GM21619 (cell line): ENCODE data around the gene NR4A1.

Experiments
- ATAC-seq: cut with Tn5 transposase; IDR thresholded peaks from one replicate; pipeline ENCODE4 v1.9.1; 2021; ENCODE audit not compliant: unreplicated experiment

Gene NR4A1

DNA sequence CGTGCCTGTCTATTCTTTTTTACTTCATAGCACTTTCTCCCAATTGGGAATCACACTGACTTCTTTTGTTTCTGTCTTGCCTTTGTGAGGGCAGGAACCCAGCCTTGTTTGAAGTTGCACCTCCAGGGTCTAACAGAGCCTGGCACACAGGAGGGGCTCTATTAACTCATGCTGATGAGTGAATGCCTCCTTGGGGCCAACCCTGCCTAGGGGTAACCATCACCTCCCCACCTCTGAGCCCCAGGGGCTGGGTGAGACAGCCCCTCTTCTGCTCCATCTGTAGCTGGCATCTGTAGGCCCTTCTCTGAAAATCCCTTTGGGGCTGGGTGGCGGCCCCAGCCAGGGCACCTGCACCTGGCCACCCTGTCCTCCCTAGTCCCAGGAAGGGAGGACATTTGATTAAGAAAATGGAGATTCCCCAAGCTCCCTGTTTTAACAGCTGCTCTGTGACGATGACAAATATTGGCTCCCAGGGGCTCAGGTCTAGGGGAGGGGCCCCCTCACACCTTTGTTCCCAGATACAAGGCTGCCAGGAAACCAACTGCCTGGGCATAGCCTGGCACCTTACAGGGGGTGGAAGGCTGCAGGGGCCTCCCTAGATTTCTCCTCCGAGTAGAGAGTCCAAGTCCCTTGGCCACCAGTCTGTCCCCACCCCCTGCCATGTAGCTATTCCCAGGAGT is 32.7 kb upstream of the NR4A1 start:
- no peak for ATAC-seq

DNA sequence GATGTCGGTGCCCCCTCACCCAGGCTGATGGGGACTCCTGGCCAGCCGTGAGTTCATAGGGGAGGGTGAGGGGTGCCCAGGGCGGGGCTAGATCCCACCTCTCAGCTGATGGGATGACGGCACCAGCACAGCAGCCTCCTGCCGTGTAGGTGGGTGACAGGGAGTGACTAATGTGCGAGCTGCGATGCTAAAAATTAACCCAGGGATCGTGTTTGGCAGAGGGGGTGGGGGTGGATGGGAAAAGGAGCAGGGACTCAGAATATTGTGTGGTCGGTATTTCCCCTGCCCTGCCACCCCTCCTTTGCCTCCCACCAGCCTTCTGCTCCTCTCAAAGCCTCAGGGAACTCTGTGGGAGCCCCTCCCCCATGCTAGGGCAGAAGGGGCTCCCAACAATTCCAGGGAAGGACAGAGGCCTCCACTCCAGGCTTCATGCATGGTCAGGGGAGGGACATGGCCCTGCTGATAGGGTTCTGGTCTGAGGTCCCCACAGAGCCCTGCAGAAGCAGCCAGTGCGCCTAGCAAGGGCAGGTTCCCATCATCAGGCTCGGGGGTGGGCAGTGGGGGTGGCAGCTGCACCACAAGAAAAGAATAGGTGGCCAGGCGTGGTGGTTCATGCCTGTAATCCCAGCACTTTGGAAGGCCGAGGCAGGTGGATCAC is 32.0 kb upstream of the NR4A1 start:
- ATAC-seq = no peak

DNA sequence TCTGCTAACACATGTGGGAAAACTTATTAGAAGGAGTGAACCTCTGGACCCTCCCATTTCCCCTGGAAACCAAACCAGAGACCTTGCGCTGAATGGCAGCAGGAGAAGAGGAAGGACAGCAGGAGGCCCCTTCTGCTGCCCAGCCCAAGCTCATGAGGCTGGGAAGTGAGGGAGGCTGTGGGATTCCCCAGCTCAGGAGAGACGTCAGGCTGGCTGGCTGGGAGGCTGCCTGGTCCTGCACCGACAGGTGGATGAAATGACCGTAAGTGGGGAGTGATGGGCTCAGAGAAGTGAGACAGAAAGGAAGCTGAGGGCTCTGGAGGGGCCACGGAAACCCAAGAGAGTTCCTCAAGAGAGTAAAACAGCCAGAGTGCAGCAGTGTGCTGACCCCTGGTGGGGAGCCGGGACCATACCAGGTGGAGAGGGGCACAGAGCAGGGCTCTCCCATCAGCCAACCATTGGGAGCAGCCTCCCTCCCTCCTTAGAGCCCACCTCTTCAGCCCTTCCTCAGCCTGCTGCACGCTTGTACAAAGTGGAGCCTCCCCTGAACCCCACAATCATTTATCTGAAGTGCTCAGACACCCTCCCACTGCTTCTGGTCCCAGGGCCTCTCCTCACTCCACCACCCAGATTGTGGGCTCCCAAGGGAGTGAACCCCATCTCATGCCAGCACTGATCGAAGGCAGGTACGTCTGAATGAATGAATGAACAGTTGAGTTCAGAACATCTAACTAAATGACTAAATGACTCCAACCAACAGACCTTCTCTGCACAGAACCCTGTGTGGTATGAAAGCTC is 30.5 kb upstream of the NR4A1 start:
- ATAC-seq = no peak

GRCh38 chr12:52022841-52023181 is 28.4 kb upstream of the NR4A1 start:
- peak; percentile 7 for ATAC-seq

DNA sequence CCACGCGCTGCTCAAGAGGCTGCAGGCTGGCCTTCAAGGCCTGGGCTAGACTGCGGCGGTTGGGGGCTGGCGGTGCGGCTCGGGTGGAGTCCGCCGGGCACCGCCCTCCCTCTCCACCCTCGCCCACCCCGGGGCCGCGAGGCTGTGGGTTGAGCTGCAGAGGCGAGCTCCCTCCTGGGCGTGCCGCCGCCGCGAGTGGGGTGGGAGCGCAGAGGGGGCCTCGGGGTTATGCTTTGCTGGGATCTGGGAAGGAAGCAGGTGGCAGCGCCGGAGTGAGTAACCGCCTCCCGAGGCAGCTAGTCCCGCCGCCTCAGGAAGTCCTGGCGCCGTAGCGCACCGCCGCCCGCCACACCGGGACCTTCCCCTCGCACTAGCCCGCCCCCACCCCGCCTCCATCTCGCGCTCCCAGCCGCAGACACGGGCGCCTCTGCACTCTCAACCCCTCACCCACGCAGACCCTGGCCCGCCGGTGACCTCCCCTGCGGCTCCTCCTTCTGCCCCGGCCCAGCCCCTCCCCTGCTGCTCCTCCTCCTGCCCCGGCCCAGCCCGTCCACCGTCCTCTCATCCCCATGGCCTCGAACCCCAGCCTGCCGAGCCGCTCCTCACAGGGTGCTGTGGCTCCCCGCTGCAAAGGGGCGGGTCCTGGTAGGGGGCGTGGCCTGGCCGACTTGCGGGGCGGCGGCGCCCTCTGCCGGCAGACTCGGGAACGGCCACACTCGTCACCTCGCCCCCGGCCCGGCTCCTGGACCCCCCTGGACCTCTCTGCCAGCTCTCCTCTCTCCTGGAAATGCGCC is 27.9 kb upstream of the NR4A1 start:
- ATAC-seq = peak; percentile 39

GRCh38 chr12:52023976-52024688 is 27.1 kb upstream of the NR4A1 start:
- ATAC-seq = no peak

- ATAC-seq = no peak
Observed at GRCh38 chr12:52024845-52025230, 26.4 kb upstream of the NR4A1 start.

DNA sequence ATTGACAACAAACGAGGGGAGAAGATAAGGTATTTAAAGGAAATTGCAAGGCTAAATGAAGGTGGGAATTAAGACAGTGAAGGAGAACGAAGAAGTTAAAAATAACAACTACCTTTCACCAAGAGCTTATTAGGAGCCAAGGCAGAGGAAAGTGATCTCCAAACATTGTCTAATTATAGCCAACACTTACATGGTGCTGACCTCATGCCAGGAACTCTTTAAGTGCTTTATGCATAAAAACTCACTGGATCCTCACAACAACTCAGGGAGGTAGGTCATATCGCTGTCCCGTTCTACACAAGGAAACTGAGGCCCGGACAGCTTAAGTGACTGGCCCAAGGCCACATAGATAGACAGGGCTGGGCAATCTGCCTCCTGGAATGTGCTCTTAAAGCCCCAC is 25.0 kb upstream of the NR4A1 start:
- ATAC-seq = no peak

GRCh38 chr12:52027085-52027843 is 24.0 kb upstream of the NR4A1 start:
- no peak for ATAC-seq

- no peak for ATAC-seq
Observed at GRCh38 chr12:52029685-52030084, 21.6 kb upstream of the NR4A1 start.

DNA sequence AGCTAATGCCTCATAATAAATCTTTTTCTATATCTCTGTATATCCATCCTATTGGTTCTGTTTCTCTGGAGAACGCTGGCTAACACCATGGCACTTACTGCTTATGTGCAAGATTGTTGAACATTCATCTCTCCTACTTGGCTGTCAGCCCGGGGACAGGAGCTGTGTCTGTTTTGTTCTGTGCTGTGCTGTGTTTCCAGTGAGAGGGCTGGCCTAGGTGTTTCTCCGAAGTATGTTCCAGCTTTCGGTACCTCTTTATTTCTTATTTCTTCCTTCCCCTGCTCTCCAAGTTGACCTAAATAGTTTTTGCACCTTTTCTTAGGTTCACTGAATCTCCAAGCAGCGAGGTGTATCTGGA is 18.8 kb upstream of the NR4A1 start:
- ATAC-seq = no peak

DNA sequence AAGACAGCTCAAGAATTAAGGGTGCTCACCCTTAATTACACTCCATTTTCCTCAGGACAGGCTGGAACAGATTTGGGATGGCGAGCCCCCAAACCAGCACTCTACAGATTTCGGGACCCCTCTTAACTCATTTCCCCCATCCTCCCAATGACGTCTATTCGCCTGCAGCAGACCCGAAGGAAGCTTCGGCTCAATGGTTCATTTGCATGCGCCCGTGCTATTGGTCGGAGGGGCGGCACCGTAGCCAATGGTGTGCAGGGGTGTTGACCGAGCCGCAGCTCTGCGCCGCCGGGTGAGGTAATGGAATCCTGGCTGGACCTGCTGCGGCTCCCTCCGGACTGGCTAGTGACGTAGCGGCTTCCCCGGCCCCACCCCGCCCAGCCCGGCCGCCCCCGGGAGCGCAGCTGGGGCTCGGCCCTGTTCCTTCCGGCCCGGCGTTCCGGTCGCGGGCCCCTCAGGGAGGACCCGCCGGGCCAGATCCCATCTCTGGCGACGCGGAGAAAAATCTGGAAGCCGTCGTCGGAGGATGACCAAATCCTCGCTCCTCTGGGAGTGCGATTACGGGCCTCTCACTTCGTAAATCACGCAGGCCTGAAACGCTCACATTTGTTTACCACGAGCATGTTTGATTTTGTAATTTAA is 18.3 kb upstream of the NR4A1 start:
- ATAC-seq = peak; percentile 82

GRCh38 chr12:52033446-52034140 is 17.6 kb upstream of the NR4A1 start:
- ATAC-seq = no peak

GRCh38 chr12:52035190-52035589 is 16.1 kb upstream of the NR4A1 start:
- no peak for ATAC-seq

- no peak for ATAC-seq
Observed at GRCh38 chr12:52035926-52036325, 15.3 kb upstream of the NR4A1 start.

GRCh38 chr12:52036587-52037171 is 14.6 kb upstream of the NR4A1 start:
- ATAC-seq = peak; percentile 44

- no peak for ATAC-seq
Observed at GRCh38 chr12:52037248-52037861, 13.9 kb upstream of the NR4A1 start.

DNA sequence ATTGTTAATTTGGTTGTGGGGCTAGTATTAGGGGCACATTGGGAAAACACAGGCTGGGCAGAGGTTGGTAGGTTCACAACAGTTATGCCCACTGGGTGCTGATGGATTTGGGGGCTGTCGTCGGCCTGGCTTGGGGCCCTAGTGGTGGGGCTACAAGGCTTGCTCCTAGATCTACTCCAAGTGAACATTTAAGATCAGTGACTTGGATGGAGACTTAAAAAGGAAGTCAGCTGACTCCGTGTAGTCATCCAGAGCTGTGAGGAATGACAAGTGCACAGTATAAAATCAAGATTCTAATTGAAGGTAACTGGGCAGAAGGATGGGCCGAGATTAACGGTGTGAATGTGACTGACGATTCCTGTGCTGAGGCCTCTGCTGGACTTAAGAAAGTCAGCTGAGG is 12.8 kb upstream of the NR4A1 start:
- no peak for ATAC-seq
